Large intestine (tissue), 3 donors: ENCODE data around the gene GSN. TPM values are rescaled to one million over a fixed set of nuclear protein-coding genes. Genes with fewer than 3 reads are reported as not detected.

ENCODE experiments used
- DNase-seq, 2 donors: peaks; one replicate each; pipeline versions ENCODE4 v3.0.0 to v3.0.0-alpha.2; 2013
- H3K27ac ChIP-seq: one replicate; pipeline ENCODE4 v1.5.1; 2013; ENCODE audit warnings: low read length
- H3K27me3 ChIP-seq: 2 replicates; pipeline ENCODE4 v1.6.1; 2013; ENCODE audit warnings: low read length; ENCODE audit not compliant: control insufficient read depth, insufficient read depth
- H3K36me3 ChIP-seq: 2 replicates; pipeline ENCODE4 v1.6.1; 2013; ENCODE audit warnings: low read length; ENCODE audit not compliant: control insufficient read depth, insufficient read depth
- H3K4me1 ChIP-seq: one replicate; pipeline ENCODE4 v1.6.1; 2013; ENCODE audit warnings: low read length; ENCODE audit not compliant: control insufficient read depth, insufficient read depth
- H3K4me3 ChIP-seq: one replicate; pipeline ENCODE4 v1.5.1; 2013; ENCODE audit warnings: low read length
- H3K9me3 ChIP-seq: one replicate; pipeline ENCODE4 v1.6.1; 2013; ENCODE audit warnings: mild to moderate bottlenecking, low read depth, low read length, moderate library complexity; ENCODE audit not compliant: control insufficient read depth
- WGBS: methylation state at CpG from one replicate; pipeline ENCODE4 v1.1.5; 2013; ENCODE audit warnings: low lambda C conversion rate; ENCODE audit not compliant: insufficient coverage; 5-methylcytosine and 5-hydroxymethylcytosine counted together
- polyA plus RNA-seq: library from polyadenylated mRNA; unstranded; fragments of 120-200 nt; gene quantifications from one replicate; pipeline ENCODE4 v1.2.1, GENCODE V29; 2013

Gene GSN
- polyA plus RNA-seq, 1 donor = 195 TPM

DNA sequence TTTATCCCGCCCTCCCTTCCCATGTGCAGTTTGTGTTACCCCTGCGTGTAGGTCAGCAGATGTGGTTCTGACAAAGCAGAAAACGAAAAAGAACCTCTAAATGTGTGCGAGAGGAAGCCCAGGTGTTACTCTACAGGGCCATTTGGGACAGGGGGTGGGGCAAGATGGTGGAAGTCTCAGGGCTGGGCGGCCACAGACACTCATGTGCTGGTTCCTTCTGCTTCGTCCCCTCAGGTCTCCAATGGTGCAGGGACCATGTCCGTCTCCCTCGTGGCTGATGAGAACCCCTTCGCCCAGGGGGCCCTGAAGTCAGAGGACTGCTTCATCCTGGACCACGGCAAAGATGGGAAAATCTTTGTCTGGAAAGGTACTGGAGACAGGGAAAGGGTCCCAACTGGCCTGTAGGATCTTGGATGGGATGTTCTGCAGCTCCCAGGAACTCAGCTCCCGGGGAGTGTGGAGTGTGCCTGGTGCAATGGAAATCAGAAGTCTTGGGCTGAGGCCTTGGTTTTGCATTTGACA is 49.0 kb downstream of the GSN start:
- DNase-seq = no peak
- Histone ChIP-seq H3K27me3 (no peaks in the 10 kb centered on the region), H3K36me3 (peaks cover 65% of the 10 kb centered on the region), H3K9me3 (no peaks in the 10 kb centered on the region), H3K27ac (no peak overlapping the region), H3K4me1 (no peaks in the 10 kb centered on the region), H3K4me3 (no peak overlapping the region)
- WGBS = no CpG with 5 or more reads among the region's 11 CpGs

DNA sequence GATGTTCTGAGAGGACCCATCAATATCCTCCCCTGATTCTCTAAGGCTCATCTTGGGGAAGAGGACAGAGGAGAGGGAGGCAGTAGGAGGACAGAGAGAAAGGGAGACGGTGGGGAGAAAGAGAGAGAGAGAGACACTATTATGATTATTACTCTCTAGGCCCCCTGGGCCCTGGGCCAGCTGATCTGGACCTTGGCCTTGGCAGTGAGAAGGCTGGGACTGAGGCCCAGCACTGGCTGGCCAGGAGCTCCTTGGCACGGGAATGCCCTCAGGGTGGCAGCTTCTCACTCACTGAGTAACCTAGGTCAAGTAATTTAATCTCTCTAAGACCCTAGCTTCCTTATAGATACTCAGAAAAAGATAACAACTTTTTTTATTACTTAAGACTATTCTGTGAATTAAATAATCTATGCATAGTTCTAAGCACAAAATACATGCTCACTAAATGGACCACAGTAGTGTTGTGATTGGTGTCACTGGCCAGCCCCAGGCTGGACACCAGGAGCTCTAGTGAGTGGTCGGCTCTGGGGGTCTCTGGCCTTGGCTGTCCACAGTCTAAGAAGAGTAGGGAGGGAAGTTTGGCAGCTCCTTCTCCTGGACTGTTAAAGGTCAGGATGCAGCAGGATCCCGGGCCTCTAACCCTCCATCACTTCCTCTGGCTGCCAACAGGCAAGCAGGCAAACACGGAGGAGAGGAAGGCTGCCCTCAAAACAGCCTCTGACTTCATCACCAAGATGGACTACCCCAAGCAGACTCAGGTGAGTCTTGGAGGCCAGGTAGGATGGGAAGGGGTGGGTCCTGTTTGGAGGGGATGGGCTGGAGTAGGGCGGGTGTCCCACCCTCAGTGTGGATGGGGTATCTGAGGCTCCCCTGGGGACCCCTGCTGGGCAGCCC is 50.0 kb downstream of the GSN start:
- no CpG with 5 or more reads among the region's 6 CpGs for WGBS
- no peak overlapping the region for H3K4me3 ChIP-seq
- no peaks in the 10 kb centered on the region for H3K9me3 ChIP-seq
- H3K27ac ChIP-seq = no peak overlapping the region
- H3K4me1 ChIP-seq = no peaks in the 10 kb centered on the region
- DNase-seq = peak in 1 of 2 donors; percentile 26
- no peaks in the 10 kb centered on the region for H3K27me3 ChIP-seq
- peaks cover 64% of the 10 kb centered on the region for H3K36me3 ChIP-seq

DNA sequence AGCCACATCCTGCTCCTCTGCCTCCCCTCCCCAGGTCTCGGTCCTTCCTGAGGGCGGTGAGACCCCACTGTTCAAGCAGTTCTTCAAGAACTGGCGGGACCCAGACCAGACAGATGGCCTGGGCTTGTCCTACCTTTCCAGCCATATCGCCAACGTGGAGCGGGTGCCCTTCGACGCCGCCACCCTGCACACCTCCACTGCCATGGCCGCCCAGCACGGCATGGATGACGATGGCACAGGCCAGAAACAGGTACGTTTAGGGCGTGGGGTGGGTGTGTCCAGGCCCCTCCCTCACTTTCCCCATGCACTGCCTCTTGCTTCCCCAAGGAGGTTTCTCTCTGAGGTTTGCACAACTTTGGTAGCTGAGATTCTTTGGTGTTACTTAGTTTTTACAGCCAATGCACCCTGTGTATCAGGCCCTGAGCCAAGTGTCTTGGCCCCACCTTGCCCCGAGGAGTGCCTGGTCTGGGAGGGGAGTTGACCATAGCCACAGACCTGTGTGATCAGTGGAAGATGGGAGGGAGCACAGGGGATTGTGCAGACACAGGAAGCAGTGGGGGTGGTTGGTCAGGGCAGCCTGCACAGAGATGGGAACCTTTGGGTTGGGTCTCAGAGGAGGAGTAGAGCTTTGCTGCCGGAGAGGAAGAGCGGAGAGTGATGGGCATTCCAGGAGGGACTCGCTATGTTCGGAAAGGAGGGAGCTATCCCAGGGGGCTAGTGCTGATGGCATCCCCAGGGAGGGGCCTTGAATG is 50.8 kb downstream of the GSN start:
- Histone ChIP-seq H3K36me3 (peaks cover 59% of the 10 kb centered on the region), H3K9me3 (no peaks in the 10 kb centered on the region), H3K27ac (no peak overlapping the region), H3K27me3 (no peaks in the 10 kb centered on the region), H3K4me3 (no peak overlapping the region), H3K4me1 (no peaks in the 10 kb centered on the region)
- no CpG with 5 or more reads among the region's 19 CpGs for WGBS
- DNase-seq = no peak

DNA sequence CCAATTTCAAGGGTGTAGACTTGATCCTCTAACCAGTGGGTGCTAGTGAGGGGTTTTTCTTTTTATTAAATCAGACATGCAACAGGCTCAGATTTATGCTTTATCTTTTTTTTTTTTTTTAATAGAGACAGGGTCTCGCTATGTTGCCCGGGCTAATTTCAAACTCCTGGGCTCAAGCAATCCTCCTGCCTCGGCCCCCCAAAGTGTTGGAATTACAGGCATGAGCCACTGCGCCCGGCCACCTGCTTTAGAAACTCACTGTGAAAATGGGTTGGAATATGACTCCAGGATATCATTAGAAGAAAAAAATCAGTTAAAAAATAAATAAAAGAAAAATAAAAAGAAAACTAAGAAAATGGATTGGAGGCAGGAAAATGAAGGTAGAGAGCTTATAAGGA is 51.4 kb downstream of the GSN start:
- Histone ChIP-seq H3K4me1 (no peaks in the 10 kb centered on the region), H3K27me3 (no peaks in the 10 kb centered on the region), H3K36me3 (peaks cover 59% of the 10 kb centered on the region), H3K4me3 (no peak overlapping the region), H3K27ac (no peak overlapping the region), H3K9me3 (no peaks in the 10 kb centered on the region)
- no CpG with 5 or more reads among the region's 5 CpGs for WGBS
- DNase-seq = no peak

DNA sequence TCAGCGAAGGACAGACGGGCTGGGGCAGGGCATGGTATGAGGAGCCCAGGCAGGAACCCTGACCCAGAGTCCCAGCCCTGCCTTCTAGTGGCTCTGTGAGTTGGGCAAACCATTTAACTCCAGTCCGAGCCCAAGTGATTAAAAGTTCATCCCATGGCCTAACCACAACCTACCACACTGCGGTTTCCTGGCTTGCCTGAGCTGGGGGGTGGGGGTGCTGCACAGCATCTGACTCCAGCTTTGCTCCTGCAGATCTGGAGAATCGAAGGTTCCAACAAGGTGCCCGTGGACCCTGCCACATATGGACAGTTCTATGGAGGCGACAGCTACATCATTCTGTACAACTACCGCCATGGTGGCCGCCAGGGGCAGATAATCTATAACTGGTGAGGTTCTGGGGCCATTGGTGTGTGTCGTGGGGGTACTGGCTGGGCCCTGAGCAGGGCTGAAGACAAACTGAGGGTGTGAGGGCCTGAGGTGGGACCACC is 53.1 kb downstream of the GSN start:
- WGBS = no CpG with 5 or more reads among the region's 10 CpGs
- Histone ChIP-seq H3K4me3 (no peak overlapping the region), H3K27me3 (no peaks in the 10 kb centered on the region), H3K4me1 (no peaks in the 10 kb centered on the region), H3K27ac (no peak overlapping the region), H3K36me3 (peaks cover 69% of the 10 kb centered on the region), H3K9me3 (no peaks in the 10 kb centered on the region)
- no peak for DNase-seq

DNA sequence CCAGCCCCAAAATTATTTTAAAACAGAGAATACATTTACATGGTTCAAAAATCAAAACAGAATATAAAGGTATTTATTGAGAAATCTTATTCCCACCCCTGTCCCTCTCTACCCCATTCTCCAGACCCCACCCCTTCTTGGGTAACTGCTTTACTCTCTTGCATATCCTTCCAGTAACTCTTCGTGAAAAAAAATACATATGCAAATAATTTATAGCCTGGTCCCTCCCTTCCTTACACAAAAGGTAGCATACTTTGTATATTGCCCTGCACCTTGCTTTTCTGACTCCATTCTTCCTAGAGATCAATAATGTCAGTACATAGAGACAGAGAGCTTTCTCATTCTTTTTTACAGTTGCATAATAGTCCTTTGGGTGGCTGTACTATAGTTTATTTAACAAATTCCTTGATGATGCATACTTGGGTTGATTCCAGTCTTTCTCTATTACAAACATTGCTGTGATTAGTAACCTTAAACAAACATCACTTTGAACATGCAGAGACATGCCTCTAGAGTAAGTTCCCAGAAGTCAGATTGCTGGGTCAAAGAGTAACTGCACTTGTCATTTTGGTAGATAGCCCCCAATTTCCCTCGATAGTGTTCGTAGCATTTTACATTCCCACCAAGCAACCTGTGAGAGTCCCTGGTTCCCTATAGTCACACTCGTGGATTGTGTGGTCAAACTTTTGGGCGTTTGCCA is 54.2 kb downstream of the GSN start:
- DNase-seq = no peak
- 67% methylated on average over 1 of the region's 5 CpGs for WGBS
- H3K9me3 ChIP-seq = no peaks in the 10 kb centered on the region
- no peaks in the 10 kb centered on the region for H3K4me1 ChIP-seq
- H3K36me3 ChIP-seq = peaks cover 71% of the 10 kb centered on the region
- no peak overlapping the region for H3K27ac ChIP-seq
- no peaks in the 10 kb centered on the region for H3K27me3 ChIP-seq
- H3K4me3 ChIP-seq = no peak overlapping the region

DNA sequence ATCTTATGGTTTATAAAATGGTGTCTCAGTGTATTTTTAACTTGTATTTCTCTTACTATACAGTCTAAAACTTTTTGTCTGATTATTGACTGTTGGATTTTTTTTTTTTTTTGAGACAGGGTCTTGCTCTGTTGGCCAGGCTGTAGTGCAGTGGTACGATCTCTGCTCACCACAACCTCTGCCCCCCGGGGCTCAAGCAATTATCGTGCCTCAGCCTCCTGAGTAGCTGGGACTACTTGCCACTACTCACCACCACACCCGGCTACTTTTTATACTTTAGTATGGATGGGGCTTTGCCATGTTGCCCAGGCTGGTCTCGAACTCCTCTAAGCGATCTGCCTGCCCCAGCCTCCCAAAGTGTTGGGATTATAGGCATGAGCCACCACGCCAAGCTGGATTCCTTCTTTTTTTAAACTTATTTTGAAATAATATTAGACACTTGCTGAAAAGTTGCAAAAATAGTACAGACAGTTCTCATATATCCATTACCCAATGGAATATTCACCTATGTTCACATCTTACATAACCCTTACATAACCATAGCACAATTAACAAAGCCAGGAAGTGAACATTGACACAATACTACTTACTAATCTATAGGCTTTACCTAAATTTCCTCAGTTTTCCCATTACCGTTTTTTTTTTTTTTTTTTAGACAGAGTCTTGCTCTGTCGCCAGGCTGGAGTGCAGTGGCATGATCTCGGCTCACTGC is 54.9 kb downstream of the GSN start:
- 100% methylated on average over 1 of the region's 10 CpGs for WGBS
- Histone ChIP-seq H3K4me1 (no peaks in the 10 kb centered on the region), H3K4me3 (no peak overlapping the region)

DNA sequence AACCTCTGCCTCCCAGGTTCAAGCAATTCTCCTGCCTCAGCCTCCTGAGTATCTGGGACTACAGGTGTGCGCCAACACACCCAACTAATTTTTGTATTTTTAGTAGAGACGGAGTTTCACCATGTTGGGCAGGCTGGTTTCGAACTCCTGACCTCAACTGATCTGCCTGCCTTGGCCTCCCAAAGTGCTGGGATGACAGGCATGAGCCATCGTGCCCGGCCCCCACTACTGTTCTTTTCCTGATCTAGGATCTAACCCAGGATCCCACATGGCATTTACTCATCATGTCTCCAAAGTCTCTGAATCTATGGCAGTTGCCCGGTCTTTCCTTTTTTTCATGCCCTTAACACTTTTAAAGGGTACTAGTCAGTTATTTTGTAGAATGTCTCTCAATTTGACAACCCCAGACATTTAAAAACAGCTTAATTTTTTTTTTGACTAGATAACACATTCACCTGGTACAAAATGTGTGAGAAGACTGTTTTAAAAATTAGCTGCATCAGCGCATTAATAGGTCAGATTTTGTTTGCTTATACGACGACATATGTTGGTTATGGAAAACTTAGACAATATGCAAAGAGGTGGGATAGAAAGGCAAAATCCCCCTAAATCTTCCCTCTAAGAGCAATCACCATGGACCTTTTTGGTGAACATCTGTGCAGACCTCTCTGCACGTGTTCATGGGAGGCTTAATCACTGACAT is 55.6 kb downstream of the GSN start:
- WGBS = 94% methylated on average over 3 of the region's 10 CpGs
- Histone ChIP-seq H3K4me1 (no peaks in the 10 kb centered on the region), H3K9me3 (no peaks in the 10 kb centered on the region), H3K36me3 (peaks cover 70% of the 10 kb centered on the region), H3K27me3 (no peaks in the 10 kb centered on the region), H3K27ac (no peak overlapping the region), H3K4me3 (no peak overlapping the region)
- DNase-seq = no peak

More for the DNA sequence above, 54.9 kb downstream of the GSN start:
- no peak overlapping the region for H3K27ac ChIP-seq
- peaks cover 70% of the 10 kb centered on the region for H3K36me3 ChIP-seq
- DNase-seq = no peak
- H3K27me3 ChIP-seq = no peaks in the 10 kb centered on the region
- H3K9me3 ChIP-seq = no peaks in the 10 kb centered on the region

DNA sequence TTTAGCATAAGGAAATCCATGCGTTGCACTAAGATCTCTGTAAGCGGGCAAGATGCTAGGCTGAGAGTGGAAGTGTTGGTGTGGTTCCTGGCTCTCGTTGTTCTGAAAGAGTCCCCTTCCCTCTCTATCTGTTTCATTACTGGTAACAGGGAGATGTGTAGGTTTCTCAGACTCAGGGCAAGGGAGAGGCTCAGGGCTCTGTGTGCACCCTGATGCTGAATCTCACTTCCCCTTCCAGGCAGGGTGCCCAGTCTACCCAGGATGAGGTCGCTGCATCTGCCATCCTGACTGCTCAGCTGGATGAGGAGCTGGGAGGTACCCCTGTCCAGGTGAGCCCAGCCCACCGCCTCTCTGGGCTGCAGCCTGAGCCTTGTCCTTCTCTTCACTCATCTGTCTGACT is 56.4 kb downstream of the GSN start:
- H3K27ac ChIP-seq = no peak overlapping the region
- no CpG with 5 or more reads among the region's 5 CpGs for WGBS
- no peak overlapping the region for H3K4me3 ChIP-seq
- H3K4me1 ChIP-seq = no peaks in the 10 kb centered on the region
- no peaks in the 10 kb centered on the region for H3K9me3 ChIP-seq
- DNase-seq = no peak
- H3K27me3 ChIP-seq = no peaks in the 10 kb centered on the region
- H3K36me3 ChIP-seq = peaks cover 73% of the 10 kb centered on the region
